GM18870 (cell line): ENCODE measurements around the gene ACTR3C.
"Not testable (repeated sequence)": the region's sequence is repeated elsewhere in the genome, so short reads cannot be mapped to it uniquely, and the experiment has no call there.

Experiments
- ATAC-seq: cut with Tn5 transposase; IDR thresholded peaks from one replicate; pipeline ENCODE4 v1.9.1; 2021; ENCODE audit warnings: moderate library complexity; ENCODE audit not compliant: unreplicated experiment

Gene ACTR3C

DNA sequence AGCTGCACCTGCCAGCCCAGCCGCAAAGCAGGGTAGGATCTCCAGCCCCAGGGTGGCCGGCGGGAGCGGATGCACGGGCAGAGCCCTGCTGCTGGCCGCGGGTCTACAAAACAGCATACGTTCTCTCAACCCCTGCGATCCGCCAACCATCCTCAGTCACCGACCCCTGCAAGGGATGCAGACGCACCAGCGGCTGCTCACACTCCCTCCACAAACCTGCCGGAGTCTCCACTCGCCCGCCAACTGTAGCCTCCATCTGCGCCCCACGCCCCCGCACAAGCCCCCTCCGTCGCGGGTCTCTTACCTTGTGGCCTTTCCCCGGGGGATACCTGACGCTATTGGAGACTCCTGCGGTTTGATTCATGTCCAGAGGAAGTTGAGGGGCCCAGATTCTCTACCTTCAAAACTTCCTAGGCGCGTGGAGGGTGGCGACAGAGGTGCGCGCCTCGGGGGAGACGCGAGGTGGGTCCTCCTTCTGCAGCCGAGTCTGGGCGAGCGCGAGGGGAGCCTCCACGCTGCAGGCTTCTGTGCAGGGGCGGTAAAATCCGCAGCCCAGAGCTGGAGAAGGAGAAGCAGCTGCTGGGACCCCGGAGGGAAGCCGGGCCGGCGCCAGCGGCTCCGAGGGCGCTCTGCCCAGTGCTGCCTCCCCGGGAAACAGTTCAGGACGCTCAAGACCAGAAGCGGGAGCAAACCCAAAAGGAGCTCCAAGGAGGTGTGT lies 103.2 kb downstream of the ACTR3C start:
- not testable (repeated sequence) for ATAC-seq

DNA sequence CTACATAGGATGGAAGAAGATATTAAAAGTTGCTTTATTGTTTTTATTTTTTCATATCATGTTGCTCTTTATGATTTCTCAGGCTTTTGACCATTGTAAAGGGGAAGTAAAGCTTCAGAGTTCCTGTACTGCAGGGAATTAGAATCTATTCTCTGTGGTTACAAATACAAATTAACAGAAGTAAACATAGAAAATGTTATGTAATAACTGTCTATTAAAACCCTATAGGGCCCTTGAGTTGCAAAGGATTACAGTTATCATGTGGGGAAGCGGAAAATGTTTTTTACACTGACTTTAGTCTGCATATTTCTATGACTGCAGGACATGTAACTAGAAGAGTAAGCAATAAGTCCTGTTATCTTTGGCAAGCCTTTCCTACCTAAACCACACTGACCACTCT lies 116.5 kb downstream of the ACTR3C start:
- not testable (repeated sequence) for ATAC-seq

DNA sequence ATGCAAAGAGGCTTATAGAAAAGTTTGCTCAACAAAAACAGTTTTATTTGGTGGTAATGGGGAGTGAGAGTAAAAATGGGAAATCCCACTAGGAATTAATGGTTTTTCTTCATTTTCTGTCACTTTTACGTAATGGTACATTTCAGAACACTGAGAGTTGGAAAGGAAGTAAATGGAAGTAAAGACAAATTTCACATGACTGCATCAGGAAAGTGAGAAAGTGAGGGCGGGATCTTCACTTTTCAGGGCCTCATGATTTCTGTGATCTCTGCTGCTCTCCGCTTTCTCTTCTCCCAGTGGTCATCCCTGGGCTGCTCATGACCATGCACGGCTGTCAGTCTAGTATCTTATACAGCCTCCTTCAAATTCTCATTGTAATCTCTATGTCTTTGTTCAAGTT lies 117.5 kb downstream of the ACTR3C start:
- not testable (repeated sequence) for ATAC-seq

DNA sequence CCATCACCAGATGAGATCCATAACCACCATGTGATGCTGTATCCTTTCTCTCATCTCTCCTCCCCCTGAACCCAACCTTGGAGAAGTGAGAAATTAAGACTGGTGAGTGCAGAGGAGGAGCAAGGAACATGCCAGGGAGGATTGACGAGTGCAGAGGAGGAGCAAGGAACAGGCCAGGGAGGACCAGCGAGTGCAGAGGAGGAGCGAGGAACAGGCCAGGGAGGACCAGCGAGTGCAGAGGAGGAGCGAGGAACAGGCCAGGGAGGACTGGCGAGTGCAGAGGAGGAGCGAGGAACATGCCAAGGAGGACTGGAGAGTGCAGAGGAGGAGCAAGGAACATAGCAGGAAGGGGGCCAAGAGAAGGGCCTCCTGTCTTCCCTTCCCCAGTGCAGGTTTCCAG lies 118.8 kb downstream of the ACTR3C start:
- ATAC-seq, result not testable (repeated sequence)

DNA sequence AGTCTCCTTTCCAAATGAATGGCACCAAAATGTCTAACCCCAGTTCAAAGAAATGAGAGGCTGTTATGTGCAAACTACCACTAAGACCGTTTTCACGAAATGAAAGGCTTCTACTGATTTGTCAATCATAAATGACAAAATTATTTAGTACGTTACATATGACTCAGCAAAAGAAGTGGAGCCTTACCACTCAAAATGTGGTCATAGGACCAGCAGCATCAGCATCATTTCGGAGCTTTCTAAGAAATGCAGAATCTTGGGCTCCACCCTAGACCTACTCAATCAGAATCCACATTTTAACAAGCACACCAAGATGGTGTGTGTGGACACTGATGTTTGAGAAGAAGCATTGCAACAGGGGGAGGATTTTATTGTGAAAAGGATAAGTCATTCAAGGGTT lies 120.5 kb downstream of the ACTR3C start:
- not testable (repeated sequence) for ATAC-seq
